Endodermal cell (in vitro differentiated cells): ENCODE results near the gene MCU. TPM values are rescaled to one million over a fixed set of nuclear protein-coding genes. Genes with fewer than 3 reads are reported as not detected.

Source experiments
- DNase-seq: peaks from one replicate; pipeline ENCODE4 v3.0.0-alpha.2; 2017
- H3K27ac ChIP-seq: 2 replicates; pipeline ENCODE4 v1.5.1; 2013; ENCODE audit warnings: mild to moderate bottlenecking, low read depth, low read length, moderate library complexity
- H3K27me3 ChIP-seq: 2 replicates; pipeline ENCODE4 v1.6.1; 2013; ENCODE audit warnings: mild to moderate bottlenecking, low read length, moderate library complexity; ENCODE audit not compliant: insufficient read depth, control insufficient read depth, poor library complexity, severe bottlenecking
- H3K36me3 ChIP-seq: 2 replicates; pipeline ENCODE4 v1.7.0; 2013; ENCODE audit warnings: mild to moderate bottlenecking, low read length, moderate library complexity; ENCODE audit not compliant: control insufficient read depth, insufficient read depth
- H3K4me1 ChIP-seq: one replicate; pipeline ENCODE4 v1.7.0; 2013; ENCODE audit warnings: low read length; ENCODE audit not compliant: control insufficient read depth, insufficient read depth
- H3K4me3 ChIP-seq: 2 replicates; pipeline ENCODE4 v1.5.1; 2013; ENCODE audit warnings: mild to moderate bottlenecking, low read length, moderate library complexity
- H3K9ac ChIP-seq: 2 replicates; pipeline ENCODE4 v1.6.1; 2013; ENCODE audit warnings: mild to moderate bottlenecking, low read length, moderate library complexity; ENCODE audit not compliant: poor library complexity, severe bottlenecking; ENCODE audit errors: extremely low read depth
- H3K9me3 ChIP-seq: 2 replicates; pipeline ENCODE4 v1.6.1; 2013; ENCODE audit warnings: mild to moderate bottlenecking, low read length, moderate library complexity; ENCODE audit not compliant: control insufficient read depth
- H3K27ac Mint-ChIP-seq: 2 replicates; pipeline ENCODE4 v1.8.0; 2020; ENCODE audit warnings: mixed read lengths
- H3K27me3 Mint-ChIP-seq: 2 replicates; pipeline ENCODE4 v1.8.0; 2021; ENCODE audit warnings: mild to moderate bottlenecking, mixed read lengths; ENCODE audit not compliant: insufficient read depth
- H3K36me3 Mint-ChIP-seq: 2 replicates; pipeline ENCODE4 v1.8.0; 2020; ENCODE audit warnings: low read depth, mixed read lengths
- H3K4me1 Mint-ChIP-seq: 2 replicates; pipeline ENCODE4 v1.8.0; 2020; ENCODE audit warnings: mixed read lengths
- H3K4me3 Mint-ChIP-seq: 2 replicates; pipeline ENCODE4 v1.8.0; 2020; ENCODE audit warnings: mild to moderate bottlenecking, moderate library complexity, mixed read lengths
- H3K9me3 Mint-ChIP-seq: 2 replicates; pipeline ENCODE4 v1.8.0; 2020; ENCODE audit warnings: mild to moderate bottlenecking, mixed read lengths
- WGBS, 2 experiments: methylation state at CpG; one replicate each; pipeline versions ENCODE4 v1.1.5 to v1.1.7; 2013; ENCODE audit warnings: missing lambda C conversion rate in 2 of 2, mixed read lengths in 1 of 2; ENCODE audit not compliant: insufficient coverage in 1 of 2, insufficient read length in 1 of 2; 5-methylcytosine and 5-hydroxymethylcytosine counted together
- total RNA-seq, 2 donors: library from RNA; stranded (reverse); fragmentation: NEBNext Ultra II Directional in 1 of 2; extraction: Animal tissue kit (Norgen Biotek cat#: 25700) in 1 of 2; gene quantifications; 2 replicates in 1 of 2; 3 replicates in 1 of 2; pipeline ENCODE4 v1.2.1, GENCODE V29; 2021
- TF ChIP-seq, protein P1 (sequence below): fragments of 200-600 bp; sonication (generic); conservative IDR thresholded peaks from 2 replicates; pipeline ENCODE4 v1.5.0; 2021; ENCODE audit warnings: antibody characterized with exemption, mild to moderate bottlenecking

The MCU gene
- total RNA-seq, 2 donors from 2014 or later: 46.1 to 48.5 TPM

DNA sequence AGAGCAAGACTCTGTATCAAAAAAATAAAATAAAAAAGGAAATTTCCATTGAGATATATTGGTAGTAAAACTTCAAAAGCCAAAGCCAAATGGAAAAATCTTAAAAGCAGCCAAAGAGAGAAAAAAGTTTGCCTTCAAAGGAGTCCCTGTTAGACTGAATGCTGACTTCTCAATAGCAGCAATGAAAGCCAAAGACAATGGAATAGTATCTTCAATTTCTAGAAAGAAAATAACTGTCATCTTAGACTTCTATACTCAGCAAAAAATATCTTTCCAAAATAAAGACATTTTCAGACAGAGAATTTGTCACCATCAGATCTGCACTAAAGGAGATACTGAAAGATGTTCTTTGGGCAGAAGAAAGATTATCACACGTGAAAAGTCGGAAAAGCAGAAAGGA lies 187.3 kb downstream of the MCU start:
- DNase-seq: no peak
- H3K4me1 ChIP-seq: no peaks in the 10 kb centered on the region
- H3K36me3 ChIP-seq: peaks cover 42% of the 10 kb centered on the region
- peaks cover 47% of the 10 kb centered on the region for H3K9me3 ChIP-seq
- 100% methylated on average over 2 of the region's 2 CpGs; no CpG with 5 or more reads in 1 of the 2 experiments for WGBS, 2 experiments
- Mint-ChIP-seq H3K27me3 (no peaks in the 10 kb centered on the region), H3K4me3 (no peak overlapping the region), H3K4me1 (no peaks in the 10 kb centered on the region), H3K27ac (no peak overlapping the region), H3K36me3 (peaks cover 64% of the 10 kb centered on the region), H3K9me3 (peaks cover 40% of the 10 kb centered on the region)
- no peaks in the 10 kb centered on the region for H3K27me3 ChIP-seq
- no peak overlapping the region for H3K27ac ChIP-seq
- H3K4me3 ChIP-seq: no peak overlapping the region
- no peak overlapping the region for H3K9ac ChIP-seq
- TF ChIP-seq, protein P1, sequence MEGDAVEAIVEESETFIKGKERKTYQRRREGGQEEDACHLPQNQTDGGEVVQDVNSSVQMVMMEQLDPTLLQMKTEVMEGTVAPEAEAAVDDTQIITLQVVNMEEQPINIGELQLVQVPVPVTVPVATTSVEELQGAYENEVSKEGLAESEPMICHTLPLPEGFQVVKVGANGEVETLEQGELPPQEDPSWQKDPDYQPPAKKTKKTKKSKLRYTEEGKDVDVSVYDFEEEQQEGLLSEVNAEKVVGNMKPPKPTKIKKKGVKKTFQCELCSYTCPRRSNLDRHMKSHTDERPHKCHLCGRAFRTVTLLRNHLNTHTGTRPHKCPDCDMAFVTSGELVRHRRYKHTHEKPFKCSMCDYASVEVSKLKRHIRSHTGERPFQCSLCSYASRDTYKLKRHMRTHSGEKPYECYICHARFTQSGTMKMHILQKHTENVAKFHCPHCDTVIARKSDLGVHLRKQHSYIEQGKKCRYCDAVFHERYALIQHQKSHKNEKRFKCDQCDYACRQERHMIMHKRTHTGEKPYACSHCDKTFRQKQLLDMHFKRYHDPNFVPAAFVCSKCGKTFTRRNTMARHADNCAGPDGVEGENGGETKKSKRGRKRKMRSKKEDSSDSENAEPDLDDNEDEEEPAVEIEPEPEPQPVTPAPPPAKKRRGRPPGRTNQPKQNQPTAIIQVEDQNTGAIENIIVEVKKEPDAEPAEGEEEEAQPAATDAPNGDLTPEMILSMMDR: no peak

DNA sequence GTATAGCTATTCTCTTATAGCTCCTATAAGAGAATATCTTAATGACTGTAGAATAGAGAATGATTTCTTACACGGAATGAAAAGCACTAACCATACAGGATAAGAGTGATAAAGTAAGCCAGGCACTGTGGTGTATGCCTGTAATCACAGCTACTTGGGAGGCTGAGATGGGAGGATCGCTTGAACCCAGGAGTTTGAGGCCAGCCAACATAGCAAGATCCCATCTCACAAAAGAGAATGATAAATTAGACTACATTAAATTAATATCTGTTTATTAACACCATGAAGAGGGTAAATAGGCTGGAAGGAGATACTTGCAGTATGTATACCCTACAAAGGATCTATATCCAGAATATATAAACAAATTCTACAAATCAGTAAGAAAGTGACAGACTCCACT lies 189.3 kb downstream of the MCU start:
- H3K36me3 Mint-ChIP-seq: peaks cover 78% of the 10 kb centered on the region
- no peak for DNase-seq
- TF ChIP-seq, protein P1: no peak
- H3K27ac Mint-ChIP-seq: no peak overlapping the region
- Histone ChIP-seq H3K4me1 (no peaks in the 10 kb centered on the region), H3K9ac (no peak overlapping the region), H3K9me3 (peaks cover 47% of the 10 kb centered on the region), H3K27me3 (no peaks in the 10 kb centered on the region), H3K36me3 (peaks cover 59% of the 10 kb centered on the region), H3K27ac (no peak overlapping the region), H3K4me3 (peak overlapping the region; percentile 64)
- H3K4me3 Mint-ChIP-seq: no peak overlapping the region
- 100% methylated on average over 1 to 2 of the region's 2 CpGs for WGBS, 2 experiments
- no peaks in the 10 kb centered on the region for H3K4me1 Mint-ChIP-seq
- no peaks in the 10 kb centered on the region for H3K27me3 Mint-ChIP-seq
- peaks cover 40% of the 10 kb centered on the region for H3K9me3 Mint-ChIP-seq

DNA sequence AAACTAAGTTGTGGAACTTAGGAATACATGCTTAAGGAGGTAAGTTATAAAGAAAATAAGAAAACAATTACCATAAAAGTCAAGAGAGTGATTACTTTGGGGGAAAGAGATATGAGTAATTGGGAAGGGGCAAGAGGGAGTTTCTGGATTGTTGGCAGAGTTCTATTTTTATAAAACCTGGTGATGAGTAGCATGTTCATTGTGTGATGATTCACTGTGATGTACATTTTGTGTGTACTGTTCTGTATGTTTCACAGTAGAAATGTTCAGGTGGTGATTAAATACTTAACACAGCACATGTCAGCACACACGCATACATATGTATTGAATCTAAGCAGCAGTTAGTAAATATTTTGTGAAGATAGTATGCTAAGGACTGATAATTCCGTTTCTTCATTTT lies 191.9 kb downstream of the MCU start:
- 100% methylated on average over 1 of the region's 2 CpGs; no CpG with 5 or more reads in 1 of the 2 experiments for WGBS, 2 experiments
- H3K4me1 Mint-ChIP-seq: no peaks in the 10 kb centered on the region

More for the DNA sequence above, 191.9 kb downstream of the MCU start:
- DNase-seq: no peak
- H3K9ac ChIP-seq: no peak overlapping the region
- no peaks in the 10 kb centered on the region for H3K27me3 Mint-ChIP-seq
- no peak overlapping the region for H3K4me3 ChIP-seq
- peaks cover 59% of the 10 kb centered on the region for H3K36me3 ChIP-seq
- TF ChIP-seq, protein P1: no peak
- no peaks in the 10 kb centered on the region for H3K27me3 ChIP-seq
- H3K9me3 Mint-ChIP-seq: peaks cover 34% of the 10 kb centered on the region
- H3K4me1 ChIP-seq: no peaks in the 10 kb centered on the region
- H3K27ac Mint-ChIP-seq: no peak overlapping the region
- H3K36me3 Mint-ChIP-seq: peaks cover 83% of the 10 kb centered on the region
- peaks cover 38% of the 10 kb centered on the region for H3K9me3 ChIP-seq
- H3K27ac ChIP-seq: no peak overlapping the region
- H3K4me3 Mint-ChIP-seq: no peak overlapping the region
